Right lobe of liver (tissue), 4 donors: ENCODE results near the gene SPAG16.

Source experiments
- POLR2A ChIP-seq: fragments of 450-650 bp; IDR thresholded peaks from one replicate; pipeline ENCODE4 v1.6.1; 2017; ENCODE audit warnings: antibody characterized with exemption, mild to moderate bottlenecking
- TF ChIP-seq, protein P1 (sequence below), 4 donors: fragments of 200-600 bp in 3 of 4; fragments of 450-650 bp in 1 of 4; IDR thresholded peaks; one replicate each; pipeline versions ENCODE4 v1.5.1 to v1.8.0; 2016 to 2022; ENCODE audit warnings: antibody characterized with exemption in 4 of 4, mild to moderate bottlenecking in 2 of 4
- donor health status: DM: no; HTN: no; CAD: no.
- donor health status: DM: no; HTN: no; CAD: no.
- donor health status: DM: no; HTN: yes; CAD: no.

DNA sequence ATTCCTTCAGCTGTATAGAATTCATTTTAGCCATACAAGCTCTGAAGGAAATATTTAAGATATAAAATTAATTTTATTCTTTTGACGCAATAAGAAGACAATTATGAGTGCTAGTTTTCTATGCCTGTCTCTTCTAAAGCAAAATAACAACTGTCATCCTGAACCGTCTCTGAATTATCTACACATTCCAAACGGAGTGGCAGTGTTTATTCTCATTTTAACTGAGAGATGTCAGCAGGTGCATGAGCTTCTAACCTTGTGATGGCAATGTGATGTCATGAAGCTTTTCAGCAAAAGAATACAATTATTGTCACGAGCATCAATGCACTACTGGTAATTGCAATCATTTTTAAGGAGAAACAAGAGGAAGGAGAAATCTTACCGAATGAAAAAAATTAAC, 274.8 kb downstream of the SPAG16 start:
- TF ChIP-seq, protein P1, sequence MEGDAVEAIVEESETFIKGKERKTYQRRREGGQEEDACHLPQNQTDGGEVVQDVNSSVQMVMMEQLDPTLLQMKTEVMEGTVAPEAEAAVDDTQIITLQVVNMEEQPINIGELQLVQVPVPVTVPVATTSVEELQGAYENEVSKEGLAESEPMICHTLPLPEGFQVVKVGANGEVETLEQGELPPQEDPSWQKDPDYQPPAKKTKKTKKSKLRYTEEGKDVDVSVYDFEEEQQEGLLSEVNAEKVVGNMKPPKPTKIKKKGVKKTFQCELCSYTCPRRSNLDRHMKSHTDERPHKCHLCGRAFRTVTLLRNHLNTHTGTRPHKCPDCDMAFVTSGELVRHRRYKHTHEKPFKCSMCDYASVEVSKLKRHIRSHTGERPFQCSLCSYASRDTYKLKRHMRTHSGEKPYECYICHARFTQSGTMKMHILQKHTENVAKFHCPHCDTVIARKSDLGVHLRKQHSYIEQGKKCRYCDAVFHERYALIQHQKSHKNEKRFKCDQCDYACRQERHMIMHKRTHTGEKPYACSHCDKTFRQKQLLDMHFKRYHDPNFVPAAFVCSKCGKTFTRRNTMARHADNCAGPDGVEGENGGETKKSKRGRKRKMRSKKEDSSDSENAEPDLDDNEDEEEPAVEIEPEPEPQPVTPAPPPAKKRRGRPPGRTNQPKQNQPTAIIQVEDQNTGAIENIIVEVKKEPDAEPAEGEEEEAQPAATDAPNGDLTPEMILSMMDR (IDR thresholded peaks at IDR 0.05) = no peak
- TF ChIP-seq POLR2A = no peak
